ENCODE data around the gene FAM204A. TPM values are rescaled to one million over a fixed set of nuclear protein-coding genes. Genes with fewer than 3 reads are reported as not detected.

FAM204A gene
- 47.2 and 80.8 TPM in 2 replicates for total RNA-seq

GRCh38 chr10:118341791-118342637, at the start of gene FAM204A:
Gene FAM204A (minus strand): TSS chr10:118342324. CDS start chr10:118336415, 5,909 bp downstream.

